AG04450 (cell line): ENCODE data around the gene DOP1A. TPM values are rescaled to one million over a fixed set of nuclear protein-coding genes. Genes with fewer than 3 reads are reported as not detected.

ENCODE experiments used
- CTCF ChIA-PET: fragments of 300-600, 350-600 bp; formaldehyde crosslinking; extraction: SDS; loops from one replicate; lab custom pipeline; 2022; ENCODE audit warnings: antibody characterized with exemption, inconsistent platforms; lab: Charles Lee
- POLR2A ChIA-PET: fragments of 350-600 bp; formaldehyde crosslinking; extraction: SDS; loops from one replicate; lab custom pipeline; 2021; ENCODE audit warnings: antibody characterized with exemption, inconsistent platforms; lab: Yijun Ruan, JAX
- DNase-seq: peaks from one replicate; pipeline ENCODE4 v3.0.0-alpha.2; 2011; ENCODE audit warnings: low read depth, low spot score
- H3K27ac ChIP-seq: one replicate; pipeline ENCODE4 v1.5.1; 2012; ENCODE audit warnings: low read depth, low read length, control low read depth
- H3K27me3 ChIP-seq: one replicate; pipeline ENCODE4 v1.6.0; 2012; ENCODE audit warnings: low read length; ENCODE audit not compliant: control insufficient read depth, insufficient read depth
- H3K4me3 ChIP-seq: 2 replicates; pipeline ENCODE4 v1.5.1; 2011; ENCODE audit warnings: mild to moderate bottlenecking, low read depth, low read length, control low read depth
- H3K9me3 ChIP-seq: 2 replicates; pipeline ENCODE4 v1.5.1; 2012; ENCODE audit warnings: low read length; ENCODE audit not compliant: control insufficient read depth, insufficient read depth
- polyA plus RNA-seq: library from polyadenylated mRNA; depleted of rRNA; stranded (reverse); fragments of >200 nt; gene quantifications from 2 replicates; pipeline ENCODE4 v1.2.3, GENCODE V29; 2011
- TF ChIP-seq, protein P1 (sequence below): IDR thresholded peaks from 2 replicates; pipeline ENCODE4 v1.5.1; 2011; ENCODE audit warnings: low read depth, low read length, control low read depth, inconsistent platforms

DOP1A gene
- polyA plus RNA-seq, 1 experiment: 14.6 TPM

GRCh38 chr6:83132121-83132520 is 64.7 kb downstream of the DOP1A start:
- Histone ChIP-seq H3K27ac (no peak overlapping the region), H3K9me3 (no peaks in the 10 kb centered on the region), H3K27me3 (no peaks in the 10 kb centered on the region), H3K4me3 (no peak overlapping the region)
- DNase-seq: no peak
- CTCF ChIA-PET: interaction anchor here (4.0 kb wide), 1 partner anchor 66 kb away, joined by 21 read pairs; the partner anchor contains the start of genes DOP1A and UBE3D
- POLR2A ChIA-PET: no interaction called here
- TF ChIP-seq, protein P1, sequence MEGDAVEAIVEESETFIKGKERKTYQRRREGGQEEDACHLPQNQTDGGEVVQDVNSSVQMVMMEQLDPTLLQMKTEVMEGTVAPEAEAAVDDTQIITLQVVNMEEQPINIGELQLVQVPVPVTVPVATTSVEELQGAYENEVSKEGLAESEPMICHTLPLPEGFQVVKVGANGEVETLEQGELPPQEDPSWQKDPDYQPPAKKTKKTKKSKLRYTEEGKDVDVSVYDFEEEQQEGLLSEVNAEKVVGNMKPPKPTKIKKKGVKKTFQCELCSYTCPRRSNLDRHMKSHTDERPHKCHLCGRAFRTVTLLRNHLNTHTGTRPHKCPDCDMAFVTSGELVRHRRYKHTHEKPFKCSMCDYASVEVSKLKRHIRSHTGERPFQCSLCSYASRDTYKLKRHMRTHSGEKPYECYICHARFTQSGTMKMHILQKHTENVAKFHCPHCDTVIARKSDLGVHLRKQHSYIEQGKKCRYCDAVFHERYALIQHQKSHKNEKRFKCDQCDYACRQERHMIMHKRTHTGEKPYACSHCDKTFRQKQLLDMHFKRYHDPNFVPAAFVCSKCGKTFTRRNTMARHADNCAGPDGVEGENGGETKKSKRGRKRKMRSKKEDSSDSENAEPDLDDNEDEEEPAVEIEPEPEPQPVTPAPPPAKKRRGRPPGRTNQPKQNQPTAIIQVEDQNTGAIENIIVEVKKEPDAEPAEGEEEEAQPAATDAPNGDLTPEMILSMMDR: no peak

- TF ChIP-seq, protein P1: no peak
- ChIA-PET CTCF (interaction anchor here (0.6 to 1.1 kb wide), 2 partner anchors 8 to 72 kb away, joined by 3 to 10 read pairs; partner anchors contain the start of gene UBE3D), POLR2A (no interaction called here)
- Histone ChIP-seq H3K27me3 (no peaks in the 10 kb centered on the region), H3K4me3 (no peak overlapping the region), H3K27ac (no peak overlapping the region), H3K9me3 (no peaks in the 10 kb centered on the region)
- DNase-seq: no peak
Observed at GRCh38 chr6:83138118-83138722, 70.7 kb downstream of the DOP1A start.

GRCh38 chr6:83138758-83139157 is 71.3 kb downstream of the DOP1A start:
- ChIA-PET POLR2A (no interaction called here), CTCF (interaction anchor here (0.6 kb wide), 1 partner anchor 9 kb away, joined by 3 read pairs; no protein-coding TSS in a partner anchor)
- Histone ChIP-seq H3K9me3 (no peaks in the 10 kb centered on the region), H3K27ac (no peak overlapping the region), H3K4me3 (no peak overlapping the region), H3K27me3 (no peaks in the 10 kb centered on the region)
- TF ChIP-seq, protein P1: no peak
- DNase-seq: no peak

GRCh38 chr6:83151114-83151513 is 83.6 kb downstream of the DOP1A start:
- peak; percentile 49 for DNase-seq
- Histone ChIP-seq H3K4me3 (no peak overlapping the region), H3K27me3 (no peaks in the 10 kb centered on the region), H3K9me3 (no peaks in the 10 kb centered on the region), H3K27ac (no peak overlapping the region)
- ChIA-PET CTCF (no interaction called here), POLR2A (no interaction called here)
- TF ChIP-seq, protein P1: no peak

GRCh38 chr6:83152913-83153312 is 85.4 kb downstream of the DOP1A start:
- ChIA-PET POLR2A (no interaction called here), CTCF (interaction anchor here (3.8 kb wide), 1 partner anchor 86 kb away, joined by 39 read pairs; the partner anchor contains the start of genes DOP1A and UBE3D)
- TF ChIP-seq, protein P1: no peak
- no peak overlapping the region for H3K27ac ChIP-seq
- H3K9me3 ChIP-seq: no peaks in the 10 kb centered on the region
- no peak for DNase-seq
- H3K27me3 ChIP-seq: no peaks in the 10 kb centered on the region
- H3K4me3 ChIP-seq: no peak overlapping the region
